ENCODE data around the gene MYH7.

DNA sequence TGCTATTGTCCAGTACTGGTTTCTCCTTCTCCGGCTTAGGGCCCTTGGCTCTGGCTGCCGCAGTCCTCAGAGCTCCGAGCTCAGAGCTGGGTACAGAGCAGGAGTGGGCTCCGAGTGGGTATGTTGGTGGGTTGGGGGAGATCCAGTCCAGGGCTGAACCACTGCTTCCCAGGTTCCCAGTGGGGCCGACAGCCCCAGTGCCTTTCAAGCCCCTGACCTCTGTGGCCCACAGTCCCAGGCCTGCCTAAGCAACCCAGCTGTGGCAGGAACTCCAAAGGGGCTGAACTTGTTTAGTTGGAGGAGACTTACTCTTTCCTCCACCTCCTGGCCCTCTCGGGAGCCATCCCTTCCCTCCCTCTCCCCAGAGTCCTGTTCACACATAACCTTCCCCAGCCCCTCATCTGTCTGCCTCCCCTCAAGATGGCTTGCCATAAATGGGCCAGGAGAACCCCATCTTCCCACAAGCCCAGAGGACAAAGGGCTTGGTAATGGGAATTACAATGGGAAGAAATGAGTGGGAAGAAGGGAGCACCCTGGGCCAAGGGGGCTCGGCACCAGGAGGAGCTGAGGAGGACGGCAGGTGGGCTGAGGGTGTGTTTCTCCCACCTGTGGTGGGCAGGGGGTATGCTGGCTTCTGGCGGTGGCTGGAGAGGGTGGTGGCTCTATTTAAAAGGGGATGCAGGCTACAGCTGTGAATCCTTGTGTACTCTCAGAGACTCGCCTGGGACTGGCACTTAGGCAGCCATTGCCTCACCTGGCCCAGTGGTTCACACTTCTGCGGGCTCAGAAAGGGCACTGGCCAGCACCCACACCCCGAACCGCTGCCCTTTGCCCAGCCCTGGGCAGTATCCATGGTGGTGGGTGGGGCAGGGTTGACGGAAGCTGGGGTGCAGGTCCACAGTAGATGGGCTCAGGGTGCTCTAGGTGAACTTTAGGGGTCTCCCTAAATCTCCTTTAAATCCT lies 23.6 kb downstream of the MYH7 start:
- TF ChIP-seq, protein P1, sequence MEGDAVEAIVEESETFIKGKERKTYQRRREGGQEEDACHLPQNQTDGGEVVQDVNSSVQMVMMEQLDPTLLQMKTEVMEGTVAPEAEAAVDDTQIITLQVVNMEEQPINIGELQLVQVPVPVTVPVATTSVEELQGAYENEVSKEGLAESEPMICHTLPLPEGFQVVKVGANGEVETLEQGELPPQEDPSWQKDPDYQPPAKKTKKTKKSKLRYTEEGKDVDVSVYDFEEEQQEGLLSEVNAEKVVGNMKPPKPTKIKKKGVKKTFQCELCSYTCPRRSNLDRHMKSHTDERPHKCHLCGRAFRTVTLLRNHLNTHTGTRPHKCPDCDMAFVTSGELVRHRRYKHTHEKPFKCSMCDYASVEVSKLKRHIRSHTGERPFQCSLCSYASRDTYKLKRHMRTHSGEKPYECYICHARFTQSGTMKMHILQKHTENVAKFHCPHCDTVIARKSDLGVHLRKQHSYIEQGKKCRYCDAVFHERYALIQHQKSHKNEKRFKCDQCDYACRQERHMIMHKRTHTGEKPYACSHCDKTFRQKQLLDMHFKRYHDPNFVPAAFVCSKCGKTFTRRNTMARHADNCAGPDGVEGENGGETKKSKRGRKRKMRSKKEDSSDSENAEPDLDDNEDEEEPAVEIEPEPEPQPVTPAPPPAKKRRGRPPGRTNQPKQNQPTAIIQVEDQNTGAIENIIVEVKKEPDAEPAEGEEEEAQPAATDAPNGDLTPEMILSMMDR (conservative IDR thresholded peaks at IDR 0.05) = no peak
- TF ChIP-seq ZFX (IDR thresholded peaks at IDR 0.05) = no peak

Measured in C4-2B (cell line).